Stimulated activated CD4-positive, alpha-beta T cell treated with anti-CD3 and anti-CD28 coated beads, Interleukin-2, amount 100 ng/mL, for 24 hours (primary cell): Measurements from ENCODE around the gene RBM4B.
"Not testable (repeated sequence)": the region's sequence is repeated elsewhere in the genome, so short reads cannot be mapped to it uniquely, and the experiment has no call there.

ENCODE experiments used
- DNase-seq, 2 donors: peaks; one replicate each; pipeline ENCODE4 v3.0.0-alpha.2; 2020

Gene RBM4B

GRCh38 chr11:66686100-66686785, 8.6 kb upstream of the RBM4B start:
- no peak for DNase-seq

GRCh38 chr11:66685276-66686099, 7.8 kb upstream of the RBM4B start:
- no peak for DNase-seq

- no peak for DNase-seq
Measured at GRCh38 chr11:66684635-66685034, 6.9 kb upstream of the RBM4B start.

GRCh38 chr11:66683877-66684276, 6.2 kb upstream of the RBM4B start:
- no peak for DNase-seq

GRCh38 chr11:66680966-66681645, 3.4 kb upstream of the RBM4B start:
- no peak for DNase-seq

GRCh38 chr11:66676931-66677598, 622 bp downstream of the RBM4B start:
- no peak for DNase-seq

GRCh38 chr11:66676282-66676919, 1.3 kb downstream of the RBM4B start:
- no peak for DNase-seq

GRCh38 chr11:66674964-66675602, 2.6 kb downstream of the RBM4B start:
- DNase-seq, result no peak

- no peak for DNase-seq
Measured at GRCh38 chr11:66670816-66671215, 6.9 kb downstream of the RBM4B start.

GRCh38 chr11:66665369-66665768, 12.3 kb downstream of the RBM4B start:
- no peak for DNase-seq

- no peak for DNase-seq
Measured at GRCh38 chr11:66663741-66664296, 13.9 kb downstream of the RBM4B start.

GRCh38 chr11:66659763-66660162, 17.9 kb downstream of the RBM4B start:
- no peak for DNase-seq

- no peak for DNase-seq
Measured at GRCh38 chr11:66653123-66653522, 24.6 kb downstream of the RBM4B start.

- no peak for DNase-seq
Measured at GRCh38 chr11:66652651-66653050, 25.0 kb downstream of the RBM4B start.

GRCh38 chr11:66651016-66651415, 26.7 kb downstream of the RBM4B start:
- DNase-seq, result no peak

GRCh38 chr11:66649903-66650302, 27.8 kb downstream of the RBM4B start:
- DNase-seq, result no peak

GRCh38 chr11:66646828-66647227, 30.9 kb downstream of the RBM4B start:
- DNase-seq, result no peak

GRCh38 chr11:66643745-66644437, 33.8 kb downstream of the RBM4B start:
- no peak for DNase-seq

GRCh38 chr11:66641834-66642233, 35.9 kb downstream of the RBM4B start:
- no peak for DNase-seq

- not testable (repeated sequence) for DNase-seq
Measured at GRCh38 chr11:66639814-66640340, 37.8 kb downstream of the RBM4B start.
